ENCODE results near the gene SPRYD4.
"Not testable (repeated sequence)": the region's sequence is repeated elsewhere in the genome, so short reads cannot be mapped to it uniquely, and the experiment has no call there.

SPRYD4 gene

GRCh38 chr12:56510786-56511185 lies 42.4 kb downstream of the SPRYD4 start:
- no peaks in the 10 kb centered on the region for H3K27me3 ChIP-seq (ENCODE audit: insufficient read depth, low read depth, severe bottlenecking)
- no peak overlapping the region for H3K27ac ChIP-seq

GRCh38 chr12:56514014-56514318 lies 45.6 kb downstream of the SPRYD4 start:
- H3K27ac ChIP-seq; H3K4me3 ChIP-seq (ENCODE audit: low read depth, low read length); H3K9me3 ChIP-seq (ENCODE audit: severe bottlenecking); H3K27me3 ChIP-seq (ENCODE audit: insufficient read depth, low read depth, severe bottlenecking); H3K36me3 ChIP-seq; DNase-seq: not testable (repeated sequence)

More at GRCh38 chr12:56510786-56511185, 42.4 kb downstream of the SPRYD4 start:
- Histone ChIP-seq H3K9me3 (ENCODE audit: severe bottlenecking) (no peaks in the 10 kb centered on the region), H3K4me3 (ENCODE audit: low read depth, low read length) (no peak overlapping the region), H3K36me3 (no peaks in the 10 kb centered on the region)
- no peak for TF ChIP-seq CTCF (IDR thresholded peaks at IDR 0.05; ENCODE audit: low read depth, low read length)
- no peak for DNase-seq

GRCh38 chr12:56517854-56518253 lies 49.5 kb downstream of the SPRYD4 start:
- H3K4me3 ChIP-seq (ENCODE audit: low read depth, low read length): no peak overlapping the region
- no peak for DNase-seq

GRCh38 chr12:56518570-56518969 lies 50.2 kb downstream of the SPRYD4 start:
- Histone ChIP-seq H3K9me3 (ENCODE audit: severe bottlenecking) (no peaks in the 10 kb centered on the region), H3K36me3 (no peaks in the 10 kb centered on the region), H3K27ac (no peak overlapping the region), H3K4me3 (ENCODE audit: low read depth, low read length) (no peak overlapping the region), H3K27me3 (ENCODE audit: insufficient read depth, low read depth, severe bottlenecking) (no peaks in the 10 kb centered on the region)
- no peak for TF ChIP-seq CTCF (IDR thresholded peaks at IDR 0.05; ENCODE audit: low read depth, low read length)
- DNase-seq: no peak

More at GRCh38 chr12:56517854-56518253, 49.5 kb downstream of the SPRYD4 start:
- no peaks in the 10 kb centered on the region for H3K9me3 ChIP-seq (ENCODE audit: severe bottlenecking)
- no peak for TF ChIP-seq CTCF (IDR thresholded peaks at IDR 0.05; ENCODE audit: low read depth, low read length)
- no peaks in the 10 kb centered on the region for H3K36me3 ChIP-seq
- no peaks in the 10 kb centered on the region for H3K27me3 ChIP-seq (ENCODE audit: insufficient read depth, low read depth, severe bottlenecking)
- no peak overlapping the region for H3K27ac ChIP-seq

GRCh38 chr12:56520048-56520447 lies 51.7 kb downstream of the SPRYD4 start:
- TF ChIP-seq CTCF (IDR thresholded peaks at IDR 0.05; ENCODE audit: low read depth, low read length): no peak
- no peak overlapping the region for H3K4me3 ChIP-seq (ENCODE audit: low read depth, low read length)
- H3K9me3 ChIP-seq (ENCODE audit: severe bottlenecking): no peaks in the 10 kb centered on the region
- no peak overlapping the region for H3K27ac ChIP-seq
- H3K36me3 ChIP-seq: no peaks in the 10 kb centered on the region
- H3K27me3 ChIP-seq (ENCODE audit: insufficient read depth, low read depth, severe bottlenecking): no peaks in the 10 kb centered on the region
- DNase-seq: no peak

- H3K4me3 ChIP-seq (ENCODE audit: low read depth, low read length): no peak overlapping the region
- H3K27ac ChIP-seq: no peak overlapping the region
- H3K36me3 ChIP-seq: no peaks in the 10 kb centered on the region
- TF ChIP-seq CTCF (IDR thresholded peaks at IDR 0.05; ENCODE audit: low read depth, low read length): no peak
- DNase-seq: no peak
- H3K27me3 ChIP-seq (ENCODE audit: insufficient read depth, low read depth, severe bottlenecking): no peaks in the 10 kb centered on the region
- H3K9me3 ChIP-seq (ENCODE audit: severe bottlenecking): no peaks in the 10 kb centered on the region
These were observed 52.1 kb downstream of the SPRYD4 start for GRCh38 chr12:56520506-56520905.

Data from WERI-Rb-1 (cell line).